Measurements from ENCODE around the gene UPP2. TPM values are rescaled to one million over a fixed set of nuclear protein-coding genes. Genes with fewer than 3 reads are reported as not detected.

UPP2 gene
- total RNA-seq, 1 donor from 2014 or later, result not detected

Other genes with a start within 250 kb of the UPP2 start
- gene ACVR1, start 225.5 kb upstream of the UPP2 start, total RNA-seq, result 22.3 and 23.8 TPM in 2 replicates